Kidney epithelial cell (primary cell): ENCODE data around the gene DLX2. TPM values are rescaled to one million over a fixed set of nuclear protein-coding genes. Genes with fewer than 3 reads are reported as not detected.
A peak's percentile ranks its signal among the peaks of the same experiment; 100 is the strongest.

ENCODE experiments used
- DNase-seq: peaks from one replicate; pipeline ENCODE4 v3.0.0-alpha.2; 2010; ENCODE audit warnings: low read depth
- H3K27me3 ChIP-seq: 2 replicates; pipeline ENCODE4 v1.6.0; 2011; ENCODE audit warnings: low read length; ENCODE audit not compliant: control insufficient read depth, insufficient read depth
- H3K36me3 ChIP-seq: 2 replicates; pipeline ENCODE4 v1.5.1; 2011; ENCODE audit warnings: low read length; ENCODE audit not compliant: control insufficient read depth, insufficient read depth
- H3K4me3 ChIP-seq: 2 replicates; pipeline ENCODE4 v1.5.1; 2011; ENCODE audit warnings: low read depth, mild to moderate bottlenecking, control low read depth, low read length
- CTCF ChIP-seq: IDR thresholded peaks from 2 replicates; pipeline ENCODE4 v1.5.1; 2011; ENCODE audit warnings: mild to moderate bottlenecking, moderate library complexity, low read length, control low read depth, inconsistent platforms; ENCODE audit not compliant: insufficient read depth, poor library complexity, severe bottlenecking
- total RNA-seq: library from RNA; depleted of rRNA; stranded (reverse); fragments of >200 nt; gene quantifications from 2 replicates; pipeline ENCODE4 v1.2.3, GENCODE V29; 2015

The DLX2 gene
- total RNA-seq, 1 donor from 2014 or later, result 0.08 TPM

GRCh38 chr2:172109256-172109987 is 6.7 kb upstream of the DLX2 start:
- DNase-seq, result no peak
- Histone ChIP-seq H3K36me3 (no peaks in the 10 kb centered on the region), H3K4me3 (no peak overlapping the region), H3K27me3 (peaks cover 34% of the 10 kb centered on the region)
- TF ChIP-seq CTCF, result no peak

GRCh38 chr2:172108587-172108930 is 5.9 kb upstream of the DLX2 start:
- no peak overlapping the region for H3K4me3 ChIP-seq
- peaks cover 34% of the 10 kb centered on the region for H3K27me3 ChIP-seq
- H3K36me3 ChIP-seq, result no peaks in the 10 kb centered on the region
- TF ChIP-seq CTCF, result no peak
- DNase-seq, result no peak

GRCh38 chr2:172107690-172108586 is 5.2 kb upstream of the DLX2 start:
- Histone ChIP-seq H3K27me3 (peaks cover 35% of the 10 kb centered on the region), H3K4me3 (no peak overlapping the region), H3K36me3 (no peaks in the 10 kb centered on the region)
- no peak for DNase-seq
- no peak for TF ChIP-seq CTCF

GRCh38 chr2:172106108-172106961 is 3.6 kb upstream of the DLX2 start:
- DNase-seq, result no peak
- Histone ChIP-seq H3K36me3 (no peaks in the 10 kb centered on the region), H3K27me3 (peaks cover 50% of the 10 kb centered on the region), H3K4me3 (peak overlapping the region; percentile 24)
- TF ChIP-seq CTCF, result peak; percentile 55

- H3K4me3 ChIP-seq, result peak overlapping the region; percentile 24
- H3K27me3 ChIP-seq, result peaks cover 57% of the 10 kb centered on the region
- no peaks in the 10 kb centered on the region for H3K36me3 ChIP-seq
- DNase-seq, result no peak
- no peak for TF ChIP-seq CTCF
These were observed 2.9 kb upstream of the DLX2 start for GRCh38 chr2:172105471-172106107.
